Neuronal stem cell (in vitro differentiated cells): ENCODE measurements around the gene IDS. TPM values are rescaled to one million over a fixed set of nuclear protein-coding genes. Genes with fewer than 3 reads are reported as not detected.
A peak's percentile ranks its signal among the peaks of the same experiment; 100 is the strongest.
"Not testable (repeated sequence)": the region's sequence is repeated elsewhere in the genome, so short reads cannot be mapped to it uniquely, and the experiment has no call there.

Experiments
- DNase-seq: peaks from one replicate; pipeline ENCODE4 v3.0.0-alpha.2; 2013; ENCODE audit warnings: low spot score
- H2AFZ ChIP-seq: one replicate; pipeline ENCODE4 v1.6.1; 2013; ENCODE audit warnings: mild to moderate bottlenecking, low read length, inconsistent platforms
- H2AK5ac ChIP-seq: 2 replicates; pipeline ENCODE4 v1.6.1; 2013; ENCODE audit warnings: low read depth, mild to moderate bottlenecking, inconsistent platforms, low read length, moderate library complexity, mixed read lengths
- H2BK120ac ChIP-seq: 2 replicates; pipeline ENCODE4 v1.6.1; 2013; ENCODE audit warnings: low read depth, mild to moderate bottlenecking, inconsistent platforms, low read length, moderate library complexity, mixed read lengths
- H2BK12ac ChIP-seq: one replicate; pipeline ENCODE4 v1.6.1; 2013; ENCODE audit warnings: low read length, inconsistent platforms
- H2BK15ac ChIP-seq: 2 replicates; pipeline ENCODE4 v1.6.1; 2013; ENCODE audit warnings: mild to moderate bottlenecking, low read length, inconsistent platforms, mixed read lengths
- H2BK5ac ChIP-seq: one replicate; pipeline ENCODE4 v1.6.1; 2013; ENCODE audit warnings: inconsistent platforms, mild to moderate bottlenecking, low read length, moderate library complexity
- H3K14ac ChIP-seq: one replicate; pipeline ENCODE4 v1.6.1; 2013; ENCODE audit warnings: low read length, inconsistent platforms
- H3K18ac ChIP-seq: 2 replicates; pipeline ENCODE4 v1.6.1; 2013; ENCODE audit warnings: low read length, inconsistent platforms
- H3K23ac ChIP-seq: 2 replicates; pipeline ENCODE4 v1.6.1; 2013; ENCODE audit warnings: low read depth, mild to moderate bottlenecking, mixed read lengths, low read length, inconsistent platforms; ENCODE audit not compliant: poor library complexity
- H3K27ac ChIP-seq: replicated peaks from 3 replicates; pipeline ENCODE4 v1.5.1; 2013; ENCODE audit warnings: low read length, inconsistent platforms
- H3K27me3 ChIP-seq, 3 experiments: 2 replicates each; pipeline ENCODE4 v1.6.1; 2013; ENCODE audit warnings: low read length in 3 of 3, mild to moderate bottlenecking in 2 of 3, inconsistent platforms in 1 of 3, low read depth in 1 of 3, mixed read lengths in 1 of 3, moderate library complexity in 1 of 3; ENCODE audit not compliant: control insufficient read depth in 3 of 3, insufficient read depth in 3 of 3
- H3K36me3 ChIP-seq, 2 donors: replicated peaks in 1 of 2; 2 replicates each; pipeline ENCODE4 v1.6.1; 2013; ENCODE audit warnings: low read length in 2 of 2; ENCODE audit not compliant: control insufficient read depth in 2 of 2, insufficient read depth in 2 of 2
- H3K4ac ChIP-seq: 2 replicates; pipeline ENCODE4 v1.6.1; 2013; ENCODE audit warnings: inconsistent platforms, mild to moderate bottlenecking, low read length, moderate library complexity
- H3K4me1 ChIP-seq, 2 donors: 1 replicate in 1 of 2; 2 replicates in 1 of 2; pipeline ENCODE4 v1.6.1; 2013; ENCODE audit warnings: low read length in 2 of 2, low read depth in 1 of 2; ENCODE audit not compliant: control insufficient read depth in 2 of 2, insufficient read depth in 1 of 2
- H3K4me2 ChIP-seq: one replicate; pipeline ENCODE4 v1.6.1; 2013; ENCODE audit warnings: mild to moderate bottlenecking, low read length, inconsistent platforms; ENCODE audit not compliant: insufficient read depth, poor library complexity, severe bottlenecking
- H3K4me3 ChIP-seq, 2 donors: 2 replicates each; pipeline ENCODE4 v1.5.1; 2013; ENCODE audit warnings: low read length in 2 of 2, mild to moderate bottlenecking in 2 of 2, inconsistent platforms in 1 of 2, moderate library complexity in 1 of 2
- H3K79me1 ChIP-seq: one replicate; pipeline ENCODE4 v1.6.1; 2013; ENCODE audit warnings: low read depth, mild to moderate bottlenecking, inconsistent platforms, low read length, moderate library complexity
- H3K9ac ChIP-seq: one replicate; pipeline ENCODE4 v1.6.1; 2013; ENCODE audit warnings: mild to moderate bottlenecking, low read depth, low read length, inconsistent platforms; ENCODE audit not compliant: poor library complexity
- H3K9me3 ChIP-seq, 2 donors: replicated peaks in 1 of 2; 2 replicates each; pipeline versions ENCODE3 to v1.6.1; 2013; ENCODE audit warnings: low read length in 2 of 2, mild to moderate bottlenecking in 2 of 2, inconsistent platforms in 1 of 2, low read depth in 1 of 2, mixed read lengths in 1 of 2, moderate library complexity in 1 of 2; ENCODE audit not compliant: control insufficient read depth in 2 of 2, insufficient read depth in 1 of 2
- H4K8ac ChIP-seq: one replicate; pipeline ENCODE4 v1.6.1; 2013; ENCODE audit warnings: low read depth, mild to moderate bottlenecking, inconsistent platforms, low read length, moderate library complexity
- H4K91ac ChIP-seq: one replicate; pipeline ENCODE4 v1.6.1; 2013; ENCODE audit warnings: low read length, low read depth, mild to moderate bottlenecking, inconsistent platforms; ENCODE audit not compliant: poor library complexity
- WGBS, 2 donors: extraction: QIAGEN DNeasy Blood & Tissue Kit; methylation state at CpG; one replicate each; pipeline ENCODE4 v1.1.7; 2013; ENCODE audit warnings: missing lambda C conversion rate in 2 of 2, mixed read lengths in 1 of 2; ENCODE audit not compliant: insufficient read length in 2 of 2, insufficient replicate concordance in 1 of 2; ENCODE audit errors: extremely low coverage in 2 of 2; 5-methylcytosine and 5-hydroxymethylcytosine counted together
- polyA plus RNA-seq, 2 experiments: library from polyadenylated mRNA; stranded (reverse); fragments of 200-250 nt; gene quantifications; one replicate each; pipeline ENCODE4 v1.2.3, GENCODE V29; 2013

Gene IDS
- polyA plus RNA-seq (2013, experiment 1 of 2) = 25.5 TPM
- polyA plus RNA-seq (2013, experiment 2 of 2) = 25.5 TPM

- Histone ChIP-seq H2BK5ac (no peak within 1 kb of the TSS), H2AK5ac (no peak within 1 kb of the TSS), H3K36me3 (peaks cover 7 to 21% of the 10 kb centered on the region in 2 donors), H2BK120ac (no peak within 1 kb of the TSS), H2BK12ac (no peak within 1 kb of the TSS), H3K4ac (no peak within 1 kb of the TSS), H3K4me1 (peaks cover 4% of the 10 kb centered on the region in 2 donors), H2BK15ac (no peak within 1 kb of the TSS), H3K4me2 (peak within 1 kb of the TSS; percentile 49), H4K91ac (no peak within 1 kb of the TSS), H3K14ac (no peak within 1 kb of the TSS), H3K9ac (peak within 1 kb of the TSS; percentile 21), H2AFZ (peak within 1 kb of the TSS; percentile 85), H3K27me3 (peaks cover 0 to 4% (median 0%) of the 10 kb centered on the region in 3 experiments), H3K4me3 (peak within 1 kb of the TSS; percentile 70 to 90), H3K9me3 (no peaks in the 10 kb centered on the region), H4K8ac (no peak within 1 kb of the TSS), H3K23ac (peak within 1 kb of the TSS; percentile 43), H3K18ac (peak within 1 kb of the TSS; percentile 83), H3K27ac (no peak within 1 kb of the TSS), H3K79me1 (no peaks in the 10 kb centered on the region)
- DNase-seq = peak; percentile 62
- no CpG with 5 or more reads among the region's 54 CpGs for WGBS, 2 donors
Observed at GRCh38 chrX:149504915-149505651, at the start of gene IDS. Gene IDS (minus strand): TSS chrX:149505306. CDS start chrX:149505137, 169 bp downstream.

- H3K27ac ChIP-seq, H3K18ac ChIP-seq, H3K79me1 ChIP-seq, H2BK12ac ChIP-seq, H3K23ac ChIP-seq, H3K9me3 ChIP-seq, H2AFZ ChIP-seq, H3K4me2 ChIP-seq, H3K9ac ChIP-seq, H2BK120ac ChIP-seq, H2AK5ac ChIP-seq, H3K27me3 ChIP-seq, H2BK15ac ChIP-seq, H3K14ac ChIP-seq, H3K4me1 ChIP-seq, H4K91ac ChIP-seq, H3K4ac ChIP-seq, H3K4me3 ChIP-seq, H3K36me3 ChIP-seq, H2BK5ac ChIP-seq, DNase-seq, H4K8ac ChIP-seq: not testable (repeated sequence)
- WGBS, 2 donors = no CpG with 5 or more reads among the region's 6 CpGs
Observed at GRCh38 chrX:149551939-149552248, 46.8 kb upstream of the IDS start.

GRCh38 chrX:149551245-149551938, 46.3 kb upstream of the IDS start:
- not testable (repeated sequence) for H3K9ac ChIP-seq, H3K4me3 ChIP-seq, H2BK12ac ChIP-seq, H4K91ac ChIP-seq, H2BK120ac ChIP-seq, H3K23ac ChIP-seq, H2BK15ac ChIP-seq, H2AFZ ChIP-seq, H3K4ac ChIP-seq, H3K9me3 ChIP-seq, H3K14ac ChIP-seq, H3K27me3 ChIP-seq, DNase-seq, H2AK5ac ChIP-seq, H3K36me3 ChIP-seq, H4K8ac ChIP-seq, H3K4me2 ChIP-seq, H3K79me1 ChIP-seq, H3K4me1 ChIP-seq, H2BK5ac ChIP-seq, H3K18ac ChIP-seq, H3K27ac ChIP-seq
- no CpG with 5 or more reads among the region's 4 CpGs for WGBS, 2 donors

GRCh38 chrX:149550454-149550853, 45.3 kb upstream of the IDS start:
- not testable (repeated sequence) for H3K36me3 ChIP-seq, H2BK120ac ChIP-seq, H4K91ac ChIP-seq, H2BK5ac ChIP-seq, H3K4me2 ChIP-seq, H3K9me3 ChIP-seq, H2BK12ac ChIP-seq, H2AK5ac ChIP-seq, H3K18ac ChIP-seq, H2BK15ac ChIP-seq, H3K79me1 ChIP-seq, H3K9ac ChIP-seq, H3K14ac ChIP-seq, H3K4ac ChIP-seq, H3K27ac ChIP-seq, DNase-seq, H3K4me1 ChIP-seq, H3K23ac ChIP-seq, H4K8ac ChIP-seq, H2AFZ ChIP-seq, H3K27me3 ChIP-seq, H3K4me3 ChIP-seq
- WGBS, 2 donors = no CpG with 5 or more reads among the region's 1 CpG
